GM19043 (cell line): Measurements from ENCODE around the gene NPM3.

ENCODE experiments used
- ATAC-seq: cut with Tn5 transposase; IDR thresholded peaks from one replicate; pipeline ENCODE4 v1.9.1; 2021; ENCODE audit warnings: low read depth; ENCODE audit not compliant: unreplicated experiment

The NPM3 gene

DNA sequence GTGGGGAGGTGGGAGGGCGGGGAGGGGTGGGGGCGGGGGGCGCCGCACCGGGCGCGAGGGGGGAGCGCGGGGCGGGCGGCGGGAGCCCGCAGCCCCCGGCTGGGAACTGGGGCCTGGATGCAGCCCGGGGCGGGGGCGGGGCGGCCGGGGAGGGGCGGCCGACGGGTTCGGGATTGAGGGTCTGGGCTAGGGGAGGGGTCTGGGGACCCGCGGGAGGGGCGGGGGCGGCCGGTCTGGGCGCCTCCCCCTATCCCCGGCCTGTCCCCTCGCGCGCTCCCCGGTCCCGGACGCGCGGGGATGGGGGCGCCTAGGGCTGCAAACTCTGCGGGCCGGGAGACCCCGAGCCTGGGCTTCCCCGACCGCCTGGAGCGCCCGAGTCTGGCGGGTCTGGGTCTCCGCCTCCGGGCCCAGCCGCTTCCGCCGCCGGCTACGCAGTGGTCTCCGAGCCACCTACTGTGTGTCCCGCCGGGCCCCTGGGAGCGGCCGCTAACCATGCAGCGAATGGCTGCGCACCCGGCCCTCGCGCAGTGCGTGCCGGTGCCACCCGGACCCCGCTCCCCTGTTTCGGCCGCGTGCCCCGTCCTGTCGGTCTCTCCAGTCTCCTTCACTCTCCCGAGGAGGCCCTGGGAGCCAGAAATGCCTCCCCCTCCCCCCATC lies 7.0 kb downstream of the NPM3 start:
- ATAC-seq = no peak

DNA sequence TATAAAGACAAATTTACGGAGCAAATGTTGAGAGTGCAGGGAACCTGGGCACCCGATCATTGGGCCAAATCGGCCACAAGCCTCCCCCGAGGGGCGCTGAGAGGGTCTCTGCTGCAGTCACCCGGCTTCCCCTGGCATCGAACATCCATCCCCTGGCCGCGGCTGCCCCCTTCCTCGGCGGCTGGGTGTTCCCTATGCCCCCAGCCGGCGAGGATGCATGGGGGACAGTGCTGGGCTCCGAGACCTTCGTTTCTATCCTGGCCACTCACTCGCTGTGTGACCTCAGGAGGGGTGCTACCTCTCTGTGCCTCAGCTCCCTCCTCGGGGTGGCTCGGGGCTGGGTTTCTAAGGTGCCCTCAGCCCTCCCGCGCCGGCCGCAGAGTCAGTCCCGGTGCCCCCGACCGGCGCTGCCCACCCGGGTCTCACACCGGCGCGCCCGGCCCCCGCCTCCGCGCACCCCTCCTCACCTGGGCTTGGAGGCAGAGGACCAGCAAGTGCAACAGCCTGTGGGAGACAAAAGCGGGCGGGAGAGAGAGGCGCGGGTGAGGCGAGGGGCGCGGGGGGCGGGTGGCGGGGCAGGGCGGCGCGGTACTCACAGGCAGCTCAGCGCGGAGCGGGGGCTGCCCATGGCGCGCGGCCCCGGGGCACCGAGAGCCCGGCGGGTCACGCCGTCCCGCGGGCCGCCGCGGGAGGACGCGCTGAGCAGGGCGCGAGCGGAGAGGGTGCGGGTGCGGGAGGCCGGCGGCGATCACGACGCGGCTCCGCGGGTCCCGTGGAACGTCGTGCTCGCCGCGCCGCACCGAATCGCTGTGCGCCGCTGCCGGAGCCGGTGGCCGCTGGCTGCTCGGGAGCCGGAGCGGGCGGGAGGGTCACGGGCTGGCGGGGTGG lies 7.7 kb downstream of the NPM3 start, which contains the start of gene FGF8:
Gene FGF8 (minus strand): TSS at position 842 of the 888 bp plus-strand sequence. CDS start 214 bp downstream, at position 628.
- no peak for ATAC-seq

DNA sequence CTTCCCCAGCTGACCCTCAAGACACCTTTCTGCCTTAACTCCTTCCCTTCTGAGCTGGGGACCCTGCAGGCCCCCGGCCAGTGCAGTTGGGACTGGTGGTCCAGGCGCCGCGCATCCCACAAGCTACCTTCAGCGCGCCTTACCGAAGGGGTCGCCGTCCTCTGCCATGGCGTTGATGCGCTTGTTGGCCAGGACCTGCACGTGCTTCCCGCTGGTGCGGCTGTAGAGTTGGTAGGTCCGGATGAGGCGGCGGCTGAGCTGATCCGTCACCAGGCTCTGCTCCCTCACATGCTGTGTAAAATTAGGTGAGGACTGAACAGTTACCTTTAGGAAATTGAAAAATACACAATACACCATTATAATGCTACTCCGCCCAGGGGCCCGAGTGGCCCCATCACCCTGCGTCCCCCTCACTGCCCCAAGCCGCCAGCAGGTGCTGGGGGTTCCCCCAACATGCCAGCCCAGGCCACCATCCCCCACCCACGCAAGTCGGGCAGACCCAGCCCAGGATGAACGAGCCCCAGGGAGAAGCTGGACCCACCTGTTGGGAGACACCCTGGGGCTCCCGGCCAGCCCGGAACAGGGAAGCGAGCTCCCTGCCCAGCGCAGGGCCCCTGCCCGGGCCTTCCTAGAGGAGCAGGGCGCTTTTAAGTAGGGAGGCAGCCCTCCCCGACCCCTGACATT lies 8.5 kb downstream of the NPM3 start:
- no peak for ATAC-seq

DNA sequence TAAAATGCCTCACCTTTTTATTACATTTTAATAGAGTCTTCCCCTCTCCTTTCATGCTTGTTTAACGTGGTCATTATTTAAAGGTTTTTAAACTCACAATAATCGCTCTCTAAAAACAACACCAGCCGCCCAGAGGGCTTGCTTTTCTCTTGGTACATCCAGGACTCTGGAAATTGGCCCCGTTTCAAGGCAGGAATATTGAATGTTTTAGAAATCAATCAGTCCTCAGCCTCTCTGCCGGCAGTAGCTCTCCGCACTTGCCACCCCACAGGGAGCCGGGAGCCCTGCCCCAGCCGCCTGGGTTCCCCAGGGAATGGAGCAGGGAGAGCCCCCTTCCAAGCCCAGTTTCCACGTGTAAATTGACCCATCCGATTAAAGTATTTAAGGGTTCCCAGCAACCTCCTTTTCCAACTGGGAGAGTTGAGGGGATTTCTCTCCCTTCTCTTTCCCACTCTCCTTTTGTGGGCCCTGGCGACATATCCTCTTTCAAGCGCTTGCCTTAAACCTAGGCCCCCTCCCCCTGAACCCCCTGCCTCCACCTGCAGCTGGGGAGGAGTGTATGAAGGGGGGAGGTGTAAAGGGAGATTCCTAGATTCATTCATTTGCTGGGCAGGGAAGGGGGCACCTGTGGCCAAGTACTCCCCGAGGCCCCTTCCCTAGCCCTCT lies 9.2 kb downstream of the NPM3 start:
- ATAC-seq = no peak

DNA sequence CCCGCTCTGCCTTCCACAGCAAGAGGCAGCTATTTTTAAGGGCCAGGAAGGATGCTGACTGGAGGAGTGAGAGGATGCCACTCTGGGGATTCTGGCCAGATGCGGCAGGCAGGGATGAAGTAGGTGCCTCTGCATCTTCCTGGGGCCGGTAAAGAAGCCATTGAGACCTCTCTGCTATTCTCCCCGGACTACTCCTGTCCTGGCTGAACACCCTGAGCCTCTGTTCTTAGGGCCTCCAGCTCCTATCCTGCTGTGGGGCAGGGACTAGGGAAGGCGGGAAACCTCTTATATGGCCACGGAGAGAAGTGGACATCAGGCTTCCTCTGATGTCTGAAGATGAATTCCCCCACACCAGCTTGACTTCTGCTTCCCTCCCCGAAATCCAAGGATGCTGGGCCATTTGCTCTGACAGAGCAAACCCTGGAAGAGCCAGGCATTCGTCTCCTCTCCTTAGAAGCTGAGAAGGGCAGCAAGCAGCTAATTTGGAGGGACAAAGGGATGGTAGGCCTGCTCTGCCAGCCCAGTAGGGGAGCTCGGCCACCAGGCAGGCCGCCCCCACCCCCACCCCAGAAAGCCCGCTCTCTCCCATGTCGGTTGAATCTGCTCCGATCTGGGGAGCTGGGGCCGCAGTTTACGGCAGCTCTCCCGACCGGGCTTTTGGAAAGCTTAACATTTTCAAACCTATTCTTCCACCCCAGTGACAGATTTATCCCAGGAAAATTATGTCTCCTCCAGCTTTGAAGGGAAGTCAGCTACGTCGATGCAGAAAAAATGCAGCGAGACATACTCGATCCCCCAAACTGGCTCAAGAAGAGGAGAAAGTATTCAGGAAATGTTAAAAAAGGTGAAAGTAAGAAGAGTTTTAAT lies 10.1 kb downstream of the NPM3 start:
- no peak for ATAC-seq

DNA sequence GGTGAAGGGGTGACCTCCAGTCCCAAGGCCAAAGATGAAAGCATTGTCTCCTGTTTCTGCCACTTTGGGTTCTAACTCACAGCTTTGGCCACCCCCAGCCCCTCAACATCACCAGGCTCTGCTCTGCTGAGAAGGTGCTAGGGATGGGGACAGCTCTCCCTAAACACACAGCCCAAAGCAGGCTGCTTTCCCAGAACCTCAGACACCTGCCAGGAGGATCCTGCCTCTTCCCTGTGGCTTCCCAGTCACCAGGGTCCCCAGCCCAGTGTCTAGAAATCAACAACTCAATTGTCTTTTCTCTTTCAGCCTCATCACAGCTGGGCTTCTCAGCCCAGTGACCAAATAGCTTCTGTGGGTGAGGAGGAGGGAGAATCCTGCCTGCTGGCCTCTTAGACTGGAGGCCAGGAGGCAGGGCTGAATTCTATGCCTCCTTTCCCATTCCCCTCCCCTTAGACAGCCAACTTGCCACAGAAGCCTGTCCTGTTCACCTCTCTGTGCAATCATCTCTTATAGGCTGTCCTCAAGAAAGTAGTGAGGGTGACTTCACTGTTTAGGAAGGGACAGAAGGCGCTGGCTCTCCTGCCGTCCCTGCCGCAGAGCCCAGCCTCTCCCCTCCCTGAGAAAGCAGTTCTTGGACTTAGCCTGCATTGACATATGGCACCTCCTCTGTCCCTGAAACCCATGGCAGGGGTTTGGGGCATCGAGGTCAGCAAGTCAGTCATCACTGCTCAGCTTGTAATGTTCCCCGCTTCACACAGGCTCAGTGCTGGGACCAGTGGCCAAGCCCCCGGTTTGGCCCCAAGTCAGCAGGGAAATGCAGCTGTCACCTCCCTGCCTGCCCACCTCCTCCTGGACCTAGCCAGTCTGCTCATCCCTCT lies 11.0 kb downstream of the NPM3 start:
- no peak for ATAC-seq

DNA sequence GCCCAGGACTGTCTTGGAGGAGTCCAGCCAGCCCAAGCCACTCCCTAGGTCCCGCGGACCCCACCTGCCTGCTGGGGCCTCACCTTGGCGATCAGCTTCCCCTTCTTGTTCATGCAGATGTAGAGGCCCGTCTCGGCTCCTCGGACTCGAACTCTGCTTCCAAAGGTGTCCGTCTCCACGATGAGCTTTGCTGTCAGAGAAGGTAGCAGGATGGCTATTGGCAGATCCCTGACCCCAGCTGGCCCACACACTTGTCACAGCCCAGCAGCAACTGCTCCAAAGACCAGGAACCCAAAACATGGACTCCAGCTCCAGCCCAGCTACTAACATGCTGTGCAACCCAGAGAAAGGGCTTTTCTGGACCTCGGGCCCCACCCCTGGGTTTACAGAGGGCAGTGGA lies 11.9 kb downstream of the NPM3 start:
- no peak for ATAC-seq

DNA sequence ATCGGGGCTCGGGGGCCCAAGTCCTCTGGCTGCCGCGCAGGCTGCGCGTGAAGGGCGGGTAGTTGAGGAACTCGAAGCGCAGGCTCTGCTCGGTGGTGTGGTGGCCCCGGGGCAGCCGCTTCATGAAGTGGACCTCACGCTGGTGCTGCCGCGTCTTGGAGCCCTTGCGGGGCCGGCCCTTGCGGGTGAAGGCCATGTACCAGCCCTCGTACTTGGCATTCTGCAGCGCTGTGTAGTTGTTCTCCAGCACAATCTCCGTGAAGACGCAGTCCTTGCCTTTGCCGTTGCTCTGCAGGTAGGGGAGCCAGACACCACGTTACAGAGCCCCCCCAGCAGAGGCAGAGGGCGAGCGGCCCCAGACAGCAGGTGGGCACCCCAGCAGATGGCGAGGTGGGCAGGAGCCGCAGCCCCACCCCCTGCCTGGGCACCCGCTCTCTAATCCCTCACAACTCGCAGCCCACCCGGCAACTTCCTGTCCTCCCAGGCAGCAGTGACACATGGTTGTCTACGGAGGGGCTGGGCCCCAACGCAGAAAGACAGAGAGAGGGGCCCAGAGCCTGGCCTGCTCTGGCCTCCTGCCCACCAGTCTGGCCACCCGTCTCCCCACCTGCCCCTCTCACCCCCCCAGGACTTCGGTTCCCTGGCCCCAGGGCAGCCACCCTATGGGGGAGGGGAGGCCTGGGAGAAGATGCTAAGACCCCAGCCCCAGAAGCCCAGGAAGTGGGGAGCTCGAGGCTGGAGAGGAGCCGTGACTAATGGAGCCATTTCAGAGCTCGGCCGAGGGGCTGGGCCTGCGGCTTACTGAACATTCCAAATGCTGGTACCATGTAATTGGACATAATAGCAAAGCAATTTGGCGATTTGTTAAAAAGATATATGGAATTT lies 12.7 kb downstream of the NPM3 start:
- no peak for ATAC-seq

DNA sequence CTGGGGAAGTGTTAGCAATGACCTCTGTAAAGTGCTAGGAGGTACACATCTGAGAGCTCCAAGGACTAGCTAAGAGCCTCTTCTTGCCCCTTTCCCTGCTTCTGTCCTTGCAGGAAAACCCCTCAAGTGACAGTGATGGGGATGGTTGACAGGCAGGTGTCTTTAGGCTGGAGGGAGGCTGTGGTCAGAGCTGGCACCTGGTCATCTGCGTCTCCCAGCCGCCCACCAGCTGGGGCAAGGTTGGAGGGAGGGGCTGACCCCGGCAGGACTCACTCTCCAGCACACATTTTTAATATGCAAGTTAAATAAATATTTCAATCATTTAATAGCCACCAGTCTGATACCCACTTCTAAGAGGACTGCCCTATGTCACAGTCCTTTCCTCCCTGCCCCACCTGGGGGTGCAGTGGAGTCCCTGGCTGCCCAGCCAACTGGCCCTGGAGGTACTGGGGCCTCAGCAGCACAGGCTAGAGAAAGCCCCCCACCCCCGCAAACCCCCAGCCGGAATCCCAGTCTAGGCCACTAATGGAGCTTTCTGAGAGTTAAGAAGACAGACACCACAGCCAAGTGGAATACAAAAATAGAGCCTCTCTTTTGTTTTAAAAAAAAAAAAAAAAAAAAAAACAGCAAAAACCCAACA lies 13.6 kb downstream of the NPM3 start:
- ATAC-seq = no peak

DNA sequence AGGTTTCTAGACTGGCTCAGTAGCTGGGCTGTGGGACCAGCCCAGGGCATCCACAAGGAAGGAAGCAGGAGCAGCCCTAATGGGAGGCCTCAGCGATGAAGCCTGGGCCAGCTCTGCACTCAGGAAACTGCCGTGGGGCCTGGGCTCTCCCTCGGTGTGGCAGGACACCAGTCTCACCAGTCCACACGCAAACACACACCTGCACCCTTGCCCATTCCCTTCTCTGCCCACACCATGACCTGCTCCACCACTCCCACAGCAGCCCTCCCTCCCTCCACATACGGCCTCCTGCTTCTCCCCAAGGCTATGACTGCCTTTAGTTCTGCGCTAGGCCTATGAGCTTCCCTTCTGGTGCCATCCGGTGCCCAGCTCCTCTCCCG lies 14.5 kb downstream of the NPM3 start:
- no peak for ATAC-seq

DNA sequence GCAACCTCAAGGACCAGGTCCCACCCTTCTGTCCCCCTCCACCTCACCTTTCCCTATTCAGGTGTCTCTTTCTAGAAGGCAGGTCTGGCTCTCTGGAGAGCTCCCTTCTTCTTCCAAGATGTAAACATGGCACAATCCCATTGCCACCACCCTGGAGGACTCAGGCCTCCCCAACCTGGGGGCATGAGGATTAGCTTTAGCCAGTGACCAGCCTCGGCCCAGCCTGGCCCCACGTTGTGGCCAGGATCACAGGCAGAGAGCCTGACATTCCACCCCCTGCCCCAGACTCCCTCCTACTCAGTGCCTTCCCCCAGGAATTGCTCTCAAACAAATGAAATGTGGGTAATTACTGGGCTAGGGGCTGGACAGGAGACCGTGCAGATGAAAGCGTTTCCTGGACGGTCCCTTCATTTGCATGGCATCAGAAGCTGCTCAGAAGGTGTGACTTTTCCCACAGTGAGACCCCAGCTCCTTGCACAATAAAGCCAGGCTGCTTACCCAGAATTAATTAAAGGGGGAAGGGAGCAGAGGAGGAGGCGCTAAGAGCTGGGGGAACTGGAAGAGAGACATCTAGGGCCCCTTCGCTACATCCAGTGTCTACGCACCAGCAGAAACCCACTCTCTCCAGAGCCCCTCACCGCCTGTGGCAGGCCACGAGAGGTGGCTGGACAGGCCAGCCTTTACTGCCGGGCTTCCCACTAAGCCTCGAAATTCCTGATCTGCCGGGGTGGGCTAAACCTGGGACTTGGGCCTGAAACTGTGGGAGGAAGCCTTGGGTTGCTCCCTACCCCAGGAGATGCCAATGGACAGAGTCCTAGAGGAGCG lies 15.1 kb downstream of the NPM3 start:
- ATAC-seq = no peak

DNA sequence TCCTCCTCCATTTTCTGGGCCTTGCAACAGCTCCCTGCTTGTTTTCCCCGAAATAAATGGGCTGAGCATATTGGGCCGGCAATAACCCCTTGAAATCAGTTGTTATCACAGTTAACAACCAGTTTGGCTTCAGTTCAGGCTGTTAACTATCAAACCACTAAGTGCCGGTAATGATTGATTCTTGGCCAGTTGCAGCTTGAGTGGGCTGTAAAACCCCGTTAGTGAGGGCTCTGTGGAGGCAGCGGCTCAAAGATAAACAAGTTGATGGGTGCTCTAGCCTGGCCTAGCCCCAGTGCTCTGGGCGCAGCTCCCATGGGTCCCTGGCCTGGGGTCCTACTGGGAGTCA lies 15.7 kb downstream of the NPM3 start:
- no peak for ATAC-seq

DNA sequence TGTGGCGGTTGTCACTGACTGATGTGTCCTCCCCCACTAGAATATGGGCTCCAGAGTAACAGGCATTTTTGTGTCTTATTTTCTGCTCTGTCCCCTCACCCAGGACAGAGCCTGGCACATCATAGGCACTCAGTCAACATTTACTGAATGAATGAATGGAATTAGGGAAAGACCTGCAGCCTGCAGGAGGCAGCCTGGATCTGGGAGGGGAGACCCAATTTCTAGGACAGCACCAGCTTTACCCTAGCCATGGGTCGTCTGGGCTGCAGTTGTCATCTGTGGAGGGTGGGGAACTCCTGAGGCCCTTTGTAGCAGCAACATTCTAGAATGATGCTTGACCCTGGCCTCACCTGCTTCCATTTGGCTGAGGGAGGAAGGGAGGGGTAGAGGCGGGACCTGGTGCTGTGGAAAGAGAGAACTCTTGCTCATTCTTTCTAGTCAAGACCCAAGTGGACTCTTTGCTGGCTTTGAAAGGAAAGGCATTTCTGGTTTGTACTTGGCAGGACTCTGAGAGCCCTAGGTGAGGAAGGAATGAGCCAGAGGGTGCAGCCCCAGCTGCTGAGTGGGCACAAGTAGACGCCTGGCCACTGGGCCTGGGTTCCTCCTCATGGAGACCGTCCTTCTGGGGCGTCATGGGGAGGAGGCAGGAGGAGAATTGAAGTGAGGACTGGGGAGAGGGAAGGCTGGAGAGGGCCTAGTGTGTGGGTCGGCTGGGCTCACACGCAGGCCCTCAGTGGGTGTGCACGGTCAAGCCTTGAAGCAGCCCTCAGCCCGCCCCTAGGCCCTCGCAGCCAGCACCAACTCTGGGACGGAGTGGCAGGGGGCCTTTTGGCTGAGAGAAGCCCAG lies 16.3 kb downstream of the NPM3 start:
- ATAC-seq = no peak

DNA sequence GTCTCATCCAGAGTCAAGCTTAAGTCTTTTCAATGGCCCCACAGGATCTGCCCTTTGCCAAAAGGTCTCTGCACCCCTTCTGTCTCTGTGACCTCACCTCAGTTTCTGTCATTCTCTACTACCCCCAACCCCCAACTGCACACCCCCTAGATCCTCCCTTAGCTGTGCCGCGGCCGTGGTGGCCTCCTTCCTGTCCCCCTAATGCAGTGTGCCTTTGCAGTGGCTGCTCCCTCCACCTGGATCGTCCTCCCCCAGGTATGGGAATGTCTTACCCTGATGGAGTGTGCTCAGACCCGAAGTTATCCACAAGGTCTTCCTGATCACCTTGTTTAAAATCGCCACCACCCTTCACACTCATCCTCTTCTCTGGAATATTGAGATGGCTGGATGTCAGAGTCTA lies 16.9 kb downstream of the NPM3 start:
- no peak for ATAC-seq

DNA sequence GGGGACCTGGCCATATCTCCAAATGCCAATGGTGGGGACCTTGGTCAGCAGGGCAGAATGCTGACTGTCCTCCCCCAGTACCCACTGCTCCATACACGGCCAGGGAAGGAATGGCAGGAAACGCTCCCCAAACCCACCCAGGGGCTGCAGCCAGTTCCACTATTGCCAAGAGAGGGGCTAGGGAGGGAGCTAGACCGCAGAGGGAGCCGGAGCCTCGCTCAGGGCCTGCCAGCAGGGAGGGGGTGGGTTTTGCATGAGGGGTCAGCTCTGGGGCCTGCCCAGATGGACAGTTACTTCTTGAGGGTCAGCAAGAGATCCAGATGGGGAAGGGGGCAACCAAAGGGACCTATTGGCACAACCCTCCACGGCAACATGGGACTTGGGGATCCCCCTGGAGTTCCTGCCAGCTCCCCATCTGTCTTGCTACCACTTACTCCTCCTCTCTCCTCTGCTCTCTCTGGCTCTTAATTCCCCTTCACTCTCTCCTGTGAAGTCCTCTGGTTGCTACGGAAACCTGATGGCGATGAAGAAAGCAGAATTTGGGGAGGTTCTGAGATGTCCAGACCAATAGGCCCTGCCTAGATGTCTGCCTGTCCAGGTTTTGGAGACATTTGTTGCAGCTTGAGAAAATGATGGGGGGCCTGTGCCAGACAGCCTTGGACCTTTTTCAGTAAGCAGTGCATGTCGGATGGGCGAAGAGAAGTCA lies 20.0 kb downstream of the NPM3 start:
- ATAC-seq = no peak
